NCI-H774 (cell line): ENCODE results near the gene MLF2.
"Not testable (repeated sequence)": the region's sequence is repeated elsewhere in the genome, so short reads cannot be mapped to it uniquely, and the experiment has no call there.

Source experiments
- DNase-seq: peaks from one replicate; lab custom pipeline; 2025; lab: John Stamatoyannopoulos, UW

Gene MLF2

DNA sequence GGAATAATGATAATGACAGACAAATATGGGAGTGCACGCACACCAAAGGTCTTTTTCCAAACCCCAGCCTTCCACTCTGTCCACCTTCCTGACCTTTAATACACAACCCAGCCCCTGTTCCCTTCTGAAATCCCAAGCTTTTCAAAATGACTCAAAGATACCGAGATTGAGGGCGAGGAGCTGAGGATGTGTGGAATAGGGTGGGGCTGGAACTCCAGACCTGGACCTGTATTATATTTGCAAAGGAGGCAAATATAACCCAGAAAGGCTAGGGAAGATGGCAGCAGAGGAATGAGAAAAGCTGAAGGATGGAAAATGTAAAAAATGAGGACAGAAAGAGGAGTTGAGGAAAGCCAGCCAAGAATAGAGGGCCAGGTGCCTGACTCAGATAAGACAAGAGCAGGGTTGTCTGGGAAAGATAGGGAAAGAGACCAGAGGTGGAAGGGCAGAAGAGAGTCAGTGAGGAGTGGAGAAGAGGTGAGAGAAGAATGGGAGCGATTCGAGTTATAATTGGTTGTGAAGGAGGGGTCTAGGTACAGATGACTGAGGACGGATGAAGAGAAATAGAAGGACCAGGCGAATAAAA is 12.2 kb upstream of the MLF2 start:
- DNase-seq, result no peak

GRCh38 chr12:6764011-6764828 is 11.3 kb upstream of the MLF2 start:
- DNase-seq, result peak; percentile 99

- DNase-seq, result no peak
Measured at GRCh38 chr12:6763380-6763779, 10.4 kb upstream of the MLF2 start.

DNA sequence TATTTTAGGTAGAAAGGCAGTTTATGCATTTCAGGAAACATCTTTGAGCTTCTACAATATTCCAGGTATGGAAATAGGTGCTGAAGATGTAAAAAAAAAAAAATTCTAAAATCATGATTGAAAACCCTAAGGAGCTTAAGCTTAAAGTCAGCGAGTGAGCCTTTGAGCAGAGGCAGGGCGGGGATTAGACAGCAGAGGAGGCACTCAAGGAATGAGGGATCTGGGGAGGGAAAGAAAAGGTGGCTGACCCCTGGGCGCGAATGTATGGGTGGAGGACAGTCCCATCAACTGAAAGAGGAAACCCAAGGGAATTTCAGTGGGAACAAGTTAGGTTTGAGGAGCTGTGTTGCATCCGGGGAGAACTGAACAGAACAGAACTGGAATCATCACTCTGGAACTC is 6.8 kb upstream of the MLF2 start:
- no peak for DNase-seq

DNA sequence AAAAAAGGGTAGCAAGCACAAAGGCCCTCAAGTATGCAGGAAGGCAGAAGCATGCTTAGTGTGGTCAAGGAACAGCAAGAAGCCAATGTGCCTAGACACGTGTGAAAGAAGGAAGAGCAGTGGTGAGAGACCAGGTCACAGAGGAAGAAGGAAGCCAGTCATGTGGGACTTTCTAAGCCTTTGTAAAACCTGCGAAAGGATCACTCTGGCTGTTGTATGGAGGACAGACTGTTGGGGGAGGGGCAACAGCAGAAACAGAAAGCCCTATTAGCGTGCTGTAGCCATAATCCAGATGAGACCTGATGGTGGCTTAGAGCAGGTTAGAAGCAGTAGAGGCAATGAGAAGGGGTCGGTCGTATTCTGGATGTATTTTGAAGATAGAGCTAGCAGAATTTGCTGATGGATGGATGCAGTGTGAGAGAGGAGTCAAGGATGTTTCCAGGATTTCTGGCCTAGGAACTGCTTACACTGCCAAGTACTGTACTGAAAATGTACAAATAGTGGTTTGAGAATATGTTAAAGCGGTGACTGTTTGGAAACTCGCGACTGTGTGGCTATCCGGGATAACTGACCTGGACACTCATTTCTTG is 5.7 kb upstream of the MLF2 start:
- DNase-seq, result no peak

DNA sequence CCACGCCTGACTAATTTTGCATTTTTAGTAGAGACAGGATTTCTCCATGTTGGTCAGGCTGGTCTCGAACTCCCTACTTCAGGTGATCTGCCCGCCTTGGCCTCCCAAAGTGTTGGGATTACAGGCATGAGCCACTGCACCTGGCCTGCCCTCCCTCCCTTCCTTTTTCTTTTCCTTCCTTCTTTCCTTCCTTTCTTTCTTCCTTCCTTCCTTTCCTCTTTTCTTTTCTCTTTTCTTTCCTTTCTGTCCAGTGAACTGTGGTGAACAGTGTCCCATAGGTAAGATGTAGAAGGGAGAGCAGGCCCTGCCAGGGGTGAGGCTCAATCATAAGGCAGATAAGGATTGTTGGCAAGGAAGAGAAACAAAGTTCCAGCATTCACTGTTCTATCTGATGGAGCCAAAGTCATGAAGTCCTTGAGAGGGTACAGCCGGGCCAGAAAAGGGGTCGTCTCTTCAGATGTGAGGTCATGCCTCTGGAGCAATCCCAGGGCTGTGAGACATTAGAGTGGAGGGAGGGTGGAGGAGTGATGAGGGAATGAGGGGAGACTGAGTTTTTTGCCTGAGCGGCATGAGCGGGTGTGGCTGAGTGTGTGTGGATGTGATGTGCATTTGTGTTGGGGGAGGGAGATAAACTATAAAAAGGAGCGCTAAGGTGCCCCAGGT is 4.2 kb upstream of the MLF2 start:
- no peak for DNase-seq

DNA sequence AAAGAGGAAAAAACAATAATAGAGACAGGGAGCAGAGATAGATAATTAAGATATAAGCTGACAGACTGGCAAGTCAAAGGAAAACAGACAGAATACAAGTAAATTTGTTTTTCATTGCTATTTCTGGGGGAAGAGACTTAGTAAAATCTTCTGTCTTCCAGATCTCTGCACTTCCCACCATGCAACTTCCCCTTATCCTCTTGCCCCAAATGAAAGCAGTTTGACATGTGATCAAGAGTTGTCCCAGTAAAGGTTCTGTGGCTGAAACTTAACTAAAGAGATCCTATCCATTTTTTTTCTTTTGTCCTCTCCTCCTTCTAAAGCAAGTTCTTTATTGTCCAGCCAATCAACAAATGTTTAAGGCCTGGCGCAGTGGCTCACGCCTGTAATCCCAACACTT is 1.5 kb upstream of the MLF2 start:
- DNase-seq, result no peak

GRCh38 chr12:6753772-6754356 is 923 bp upstream of the MLF2 start:
- DNase-seq, result no peak

GRCh38 chr12:6752167-6752920 is 597 bp downstream of the MLF2 start:
- DNase-seq, result no peak

DNA sequence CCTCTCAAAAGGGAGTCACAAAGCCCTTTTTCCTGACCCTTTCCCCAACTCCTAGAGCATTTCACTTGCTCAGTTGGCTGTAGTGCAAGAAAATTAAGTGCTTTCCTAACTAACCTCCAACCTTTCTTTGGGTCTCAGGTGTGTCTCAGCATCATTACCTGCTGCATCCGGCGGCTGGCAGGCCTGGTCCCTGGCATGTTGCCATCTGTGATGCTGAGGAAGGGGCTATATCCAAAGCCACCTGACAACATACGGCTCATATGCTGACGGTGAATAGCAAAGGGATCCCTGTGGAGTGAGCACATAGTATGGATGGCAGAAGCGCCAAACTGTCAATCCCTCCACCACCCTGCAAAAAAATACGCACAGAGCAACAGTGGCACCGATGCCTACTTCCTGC is 1.2 kb downstream of the MLF2 start:
- DNase-seq, result no peak

GRCh38 chr12:6750506-6750905 is 2.4 kb downstream of the MLF2 start:
- DNase-seq, result no peak

DNA sequence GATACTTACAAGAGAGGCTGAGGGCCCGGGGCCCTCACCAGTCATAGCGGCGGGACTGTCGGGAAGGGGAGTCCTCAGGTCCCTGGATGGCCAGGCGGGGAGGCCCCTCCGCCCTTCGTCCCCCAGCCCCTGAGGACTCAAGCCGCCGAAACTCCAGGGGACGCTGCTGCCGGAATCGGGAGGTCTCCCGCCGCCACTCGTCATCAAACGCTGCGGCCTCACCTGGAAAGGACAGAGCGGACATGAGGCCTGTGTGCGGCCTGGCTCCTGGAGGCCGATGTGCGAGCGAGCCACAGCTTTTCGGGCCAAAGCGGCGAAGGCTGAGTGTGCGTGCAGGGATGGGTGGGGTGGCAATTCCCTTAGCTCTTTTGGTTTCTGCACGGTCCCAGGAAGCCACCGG is 4.2 kb downstream of the MLF2 start:
- no peak for DNase-seq

GRCh38 chr12:6747216-6747615 is 5.7 kb downstream of the MLF2 start:
- no peak for DNase-seq

- no peak for DNase-seq
Measured at GRCh38 chr12:6745741-6746525, 7.0 kb downstream of the MLF2 start.

GRCh38 chr12:6743300-6743699 is 9.6 kb downstream of the MLF2 start:
- DNase-seq, result not testable (repeated sequence)

- no peak for DNase-seq
Measured at GRCh38 chr12:6742834-6743233, 10.1 kb downstream of the MLF2 start.

DNA sequence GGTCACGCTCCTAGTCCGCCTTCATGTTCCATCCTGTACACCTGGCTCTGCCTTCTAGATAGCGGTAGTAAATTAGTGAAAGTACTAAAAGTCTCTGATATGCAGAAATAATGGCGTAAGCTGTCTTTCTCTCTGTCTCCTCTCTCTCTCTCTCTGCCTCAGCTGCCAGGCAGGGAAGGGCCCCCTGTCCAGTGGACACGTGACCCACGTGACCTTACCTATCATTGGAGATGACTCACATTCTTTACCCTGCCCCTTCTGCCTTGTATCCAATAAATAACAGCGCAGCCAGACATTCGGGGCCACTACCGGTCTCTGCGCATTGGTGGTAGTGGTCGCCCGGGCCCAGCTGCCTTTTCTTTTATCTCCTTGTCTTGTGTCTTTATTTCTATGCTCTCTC is 10.9 kb downstream of the MLF2 start:
- not testable (repeated sequence) for DNase-seq

- no peak for DNase-seq
Measured at GRCh38 chr12:6736754-6737153, 16.2 kb downstream of the MLF2 start.

DNA sequence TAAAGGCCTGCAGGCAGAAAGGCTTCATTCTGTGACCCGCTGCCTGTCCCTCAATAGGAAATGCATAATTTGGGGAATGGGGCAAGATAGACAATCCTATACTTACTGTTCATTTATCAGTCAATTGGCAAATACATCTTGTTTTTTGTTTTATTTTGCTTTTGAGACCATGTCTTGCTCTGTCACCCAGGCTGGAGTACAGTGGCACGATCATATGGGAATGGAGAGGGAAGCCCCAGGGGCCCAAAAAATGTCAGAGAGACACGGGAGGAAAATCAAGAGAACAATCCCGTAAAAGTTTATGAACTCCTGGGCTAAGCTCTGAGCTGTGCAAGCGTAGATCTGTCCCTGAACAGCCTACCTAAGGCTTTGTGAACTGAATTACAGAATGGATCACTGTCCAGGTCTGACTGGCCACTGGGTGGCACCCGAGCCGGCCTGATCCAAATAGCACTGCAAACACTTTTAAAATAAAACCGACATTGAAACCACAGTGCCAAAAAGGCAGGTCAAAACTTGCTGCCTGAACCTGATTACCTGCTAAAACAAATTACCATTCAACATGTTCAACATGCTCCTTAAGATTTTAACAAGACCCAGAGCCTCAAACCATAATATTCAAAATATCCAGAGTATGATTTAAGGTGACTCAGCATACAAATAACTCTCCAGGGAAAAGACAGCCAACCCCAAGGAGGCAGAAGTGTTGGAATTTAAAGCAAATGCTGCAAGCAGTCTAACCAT is 17.3 kb downstream of the MLF2 start:
- peak; percentile 50 for DNase-seq
